Measurements from ENCODE around the gene DHDDS. TPM values are rescaled to one million over a fixed set of nuclear protein-coding genes. Genes with fewer than 3 reads are reported as not detected.
A peak's percentile ranks its signal among the peaks of the same experiment; 100 is the strongest.

The DHDDS gene
- total RNA-seq, 1 donor from 2014 or later, result 30.5 TPM

DNA sequence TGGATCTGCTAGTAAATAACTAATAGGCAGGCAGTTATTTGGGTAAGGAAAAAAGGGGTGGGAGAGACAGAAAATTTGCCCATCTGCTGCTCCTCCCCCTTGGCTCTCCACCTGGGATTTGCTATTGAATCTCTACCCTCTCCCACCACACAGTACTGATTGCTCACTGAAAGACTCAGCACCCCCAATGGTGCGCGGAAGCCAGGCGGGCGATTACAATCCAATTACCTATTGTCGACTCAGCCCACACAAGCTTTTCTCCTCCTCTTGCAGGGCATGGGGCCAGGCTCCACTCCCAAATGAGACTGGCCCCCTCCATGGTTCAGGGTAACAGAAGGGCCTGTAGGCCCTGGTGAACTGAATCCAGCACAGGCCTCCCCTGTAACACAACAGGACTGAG is 37.4 kb downstream of the DHDDS start:
- peaks cover 57% of the 10 kb centered on the region for H3K4me1 Mint-ChIP-seq
- H4K20me1 ChIP-seq (ENCODE audit: low read depth), result peaks cover 67% of the 10 kb centered on the region
- peak overlapping the region; percentile 21 for H3K4me3 ChIP-seq
- no peak overlapping the region for H2AFZ ChIP-seq (replicated peaks)
- H3K9ac ChIP-seq, result no peak overlapping the region
- H3K27me3 Mint-ChIP-seq (ENCODE audit: insufficient read depth, low read depth), result peaks cover 2% of the 10 kb centered on the region
- H3K27me3 ChIP-seq, result no peaks in the 10 kb centered on the region
- peaks cover 15% of the 10 kb centered on the region for H3K36me3 ChIP-seq
- no peaks in the 10 kb centered on the region for H3K9me3 Mint-ChIP-seq
- peak overlapping the region; percentile 97 for H3K4me3 Mint-ChIP-seq
- H3K4me1 ChIP-seq, result peaks cover 49% of the 10 kb centered on the region
- TF ChIP-seq, protein P1, sequence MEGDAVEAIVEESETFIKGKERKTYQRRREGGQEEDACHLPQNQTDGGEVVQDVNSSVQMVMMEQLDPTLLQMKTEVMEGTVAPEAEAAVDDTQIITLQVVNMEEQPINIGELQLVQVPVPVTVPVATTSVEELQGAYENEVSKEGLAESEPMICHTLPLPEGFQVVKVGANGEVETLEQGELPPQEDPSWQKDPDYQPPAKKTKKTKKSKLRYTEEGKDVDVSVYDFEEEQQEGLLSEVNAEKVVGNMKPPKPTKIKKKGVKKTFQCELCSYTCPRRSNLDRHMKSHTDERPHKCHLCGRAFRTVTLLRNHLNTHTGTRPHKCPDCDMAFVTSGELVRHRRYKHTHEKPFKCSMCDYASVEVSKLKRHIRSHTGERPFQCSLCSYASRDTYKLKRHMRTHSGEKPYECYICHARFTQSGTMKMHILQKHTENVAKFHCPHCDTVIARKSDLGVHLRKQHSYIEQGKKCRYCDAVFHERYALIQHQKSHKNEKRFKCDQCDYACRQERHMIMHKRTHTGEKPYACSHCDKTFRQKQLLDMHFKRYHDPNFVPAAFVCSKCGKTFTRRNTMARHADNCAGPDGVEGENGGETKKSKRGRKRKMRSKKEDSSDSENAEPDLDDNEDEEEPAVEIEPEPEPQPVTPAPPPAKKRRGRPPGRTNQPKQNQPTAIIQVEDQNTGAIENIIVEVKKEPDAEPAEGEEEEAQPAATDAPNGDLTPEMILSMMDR (IDR thresholded peaks at IDR 0.05), result no peak
- TF ChIP-seq EZH2 (IDR thresholded peaks at IDR 0.05) (no peak), EZH2phosphoT487 (IDR thresholded peaks at IDR 0.05) (no peak)
- peaks cover 68% of the 10 kb centered on the region for H3F3A ChIP-seq (ENCODE audit: low read depth)
- H3K9me3 ChIP-seq (ENCODE audit: low read depth), result no peaks in the 10 kb centered on the region
- H3K27ac ChIP-seq, result peak overlapping the region; percentile 78
- peak overlapping the region; percentile 62 for H3K27ac Mint-ChIP-seq
- peaks cover 40% of the 10 kb centered on the region for H3K36me3 Mint-ChIP-seq
- peak overlapping the region; percentile 71 for H3K4me2 ChIP-seq
- H3K79me2 ChIP-seq (ENCODE audit: low read depth), result peaks cover 40% of the 10 kb centered on the region
- peak; percentile 81 for DNase-seq (ENCODE audit: low spot score)

- peaks cover 73% of the 10 kb centered on the region for H4K20me1 ChIP-seq (ENCODE audit: low read depth)
- DNase-seq (ENCODE audit: low spot score), result no peak
- H3K79me2 ChIP-seq (ENCODE audit: low read depth), result peaks cover 48% of the 10 kb centered on the region
- Mint-ChIP-seq H3K4me3 (peak overlapping the region; percentile 97), H3K27ac (peak overlapping the region; percentile 34), H3K9me3 (no peaks in the 10 kb centered on the region), H3K36me3 (peaks cover 36% of the 10 kb centered on the region), H3K27me3 (ENCODE audit: insufficient read depth, low read depth) (no peaks in the 10 kb centered on the region), H3K4me1 (peaks cover 64% of the 10 kb centered on the region)
- no peaks in the 10 kb centered on the region for H3K27me3 ChIP-seq
- H3K9me3 ChIP-seq (ENCODE audit: low read depth), result no peaks in the 10 kb centered on the region
- H3K4me2 ChIP-seq, result peak overlapping the region; percentile 99
- peaks cover 75% of the 10 kb centered on the region for H3F3A ChIP-seq (ENCODE audit: low read depth)
- H3K4me3 ChIP-seq, result peak overlapping the region; percentile 95
- TF ChIP-seq, protein P1 (IDR thresholded peaks at IDR 0.05), result no peak
- no peak for TF ChIP-seq EZH2phosphoT487 (IDR thresholded peaks at IDR 0.05)
- no peak for TF ChIP-seq EZH2 (IDR thresholded peaks at IDR 0.05)
- peaks cover 53% of the 10 kb centered on the region for H3K4me1 ChIP-seq
- H3K36me3 ChIP-seq, result peaks cover 21% of the 10 kb centered on the region
- H2AFZ ChIP-seq (replicated peaks), result no peak overlapping the region
- H3K9ac ChIP-seq, result no peak overlapping the region
- H3K27ac ChIP-seq, result no peak overlapping the region
Observed at GRCh38 chr1:26470878-26471497, 38.9 kb downstream of the DHDDS start.

- Mint-ChIP-seq H3K27ac (peak overlapping the region; percentile 53), H3K4me3 (peak overlapping the region; percentile 97)
Observed at GRCh38 chr1:26471498-26472319, 39.6 kb downstream of the DHDDS start.

More at GRCh38 chr1:26471498-26472319, 39.6 kb downstream of the DHDDS start:
- peaks cover 53% of the 10 kb centered on the region for H3K79me2 ChIP-seq (ENCODE audit: low read depth)
- no peaks in the 10 kb centered on the region for H3K27me3 ChIP-seq
- peak; percentile 90 for DNase-seq (ENCODE audit: low spot score)
- H3K9me3 ChIP-seq (ENCODE audit: low read depth), result no peaks in the 10 kb centered on the region
- no peak overlapping the region for H2AFZ ChIP-seq (replicated peaks)
- H3K9me3 Mint-ChIP-seq, result no peaks in the 10 kb centered on the region
- H3K27me3 Mint-ChIP-seq (ENCODE audit: insufficient read depth, low read depth), result no peaks in the 10 kb centered on the region
- peaks cover 26% of the 10 kb centered on the region for H3K36me3 ChIP-seq
- TF ChIP-seq, protein P1 (IDR thresholded peaks at IDR 0.05), result no peak
- TF ChIP-seq EZH2 (IDR thresholded peaks at IDR 0.05) (no peak), EZH2phosphoT487 (IDR thresholded peaks at IDR 0.05) (no peak)
- H3K9ac ChIP-seq, result no peak overlapping the region
- peaks cover 53% of the 10 kb centered on the region for H3K4me1 ChIP-seq
- peaks cover 40% of the 10 kb centered on the region for H3K36me3 Mint-ChIP-seq
- H3K4me3 ChIP-seq, result peak overlapping the region; percentile 95
- H3F3A ChIP-seq (ENCODE audit: low read depth), result peaks cover 82% of the 10 kb centered on the region
- H3K4me1 Mint-ChIP-seq, result peaks cover 65% of the 10 kb centered on the region
- peaks cover 80% of the 10 kb centered on the region for H4K20me1 ChIP-seq (ENCODE audit: low read depth)
- peak overlapping the region; percentile 99 for H3K27ac ChIP-seq
- H3K4me2 ChIP-seq, result peak overlapping the region; percentile 99
